AG09309 (cell line): ENCODE measurements around the gene PDE4D.

Source experiments
- DNase-seq: peaks from one replicate; pipeline ENCODE4 v3.0.0-alpha.2; 2010; ENCODE audit warnings: low read depth
- H3K4me3 ChIP-seq: 2 replicates; pipeline ENCODE4 v1.5.1; 2011; ENCODE audit warnings: mild to moderate bottlenecking, low read depth, low read length, moderate library complexity; ENCODE audit not compliant: control insufficient read depth
- CTCF ChIP-seq: IDR thresholded peaks from 2 replicates; pipeline ENCODE4 v1.5.1; 2011; ENCODE audit warnings: mild to moderate bottlenecking, low read depth, low read length, inconsistent platforms; ENCODE audit not compliant: insufficient read depth, control insufficient read depth; ENCODE audit errors: missing control alignments

The PDE4D gene

GRCh38 chr5:59206132-59206581 lies 687.4 kb downstream of the PDE4D start:
- no peak for TF ChIP-seq CTCF
- peak; percentile 59 for DNase-seq
- H3K4me3 ChIP-seq = no peak overlapping the region

GRCh38 chr5:59204114-59204897 lies 689.2 kb downstream of the PDE4D start:
- no peak for TF ChIP-seq CTCF
- no peak overlapping the region for H3K4me3 ChIP-seq
- DNase-seq = no peak

GRCh38 chr5:59199868-59200267 lies 693.7 kb downstream of the PDE4D start:
- no peak for TF ChIP-seq CTCF
- no peak overlapping the region for H3K4me3 ChIP-seq
- no peak for DNase-seq

GRCh38 chr5:59198832-59199231 lies 694.7 kb downstream of the PDE4D start:
- TF ChIP-seq CTCF = no peak
- H3K4me3 ChIP-seq = no peak overlapping the region
- DNase-seq = no peak

- no peak overlapping the region for H3K4me3 ChIP-seq
- no peak for DNase-seq
- TF ChIP-seq CTCF = no peak
Measured at GRCh38 chr5:59198365-59198764, 695.2 kb downstream of the PDE4D start.

GRCh38 chr5:59197911-59198310 lies 695.6 kb downstream of the PDE4D start:
- no peak overlapping the region for H3K4me3 ChIP-seq
- no peak for DNase-seq
- TF ChIP-seq CTCF = no peak

GRCh38 chr5:59193616-59194319 lies 699.8 kb downstream of the PDE4D start:
- DNase-seq = peak; percentile 96
- no peak overlapping the region for H3K4me3 ChIP-seq
- TF ChIP-seq CTCF = no peak
